SKM-1 (cell line): ENCODE results near the gene ITPR3.

Experiments
- DNase-seq: peaks from one replicate; lab custom pipeline; 2025; ENCODE audit not compliant: unreplicated experiment; lab: John Stamatoyannopoulos, UW

Gene ITPR3

GRCh38 chr6:33727932-33728331 is 106.8 kb downstream of the ITPR3 start:
- DNase-seq: no peak

DNA sequence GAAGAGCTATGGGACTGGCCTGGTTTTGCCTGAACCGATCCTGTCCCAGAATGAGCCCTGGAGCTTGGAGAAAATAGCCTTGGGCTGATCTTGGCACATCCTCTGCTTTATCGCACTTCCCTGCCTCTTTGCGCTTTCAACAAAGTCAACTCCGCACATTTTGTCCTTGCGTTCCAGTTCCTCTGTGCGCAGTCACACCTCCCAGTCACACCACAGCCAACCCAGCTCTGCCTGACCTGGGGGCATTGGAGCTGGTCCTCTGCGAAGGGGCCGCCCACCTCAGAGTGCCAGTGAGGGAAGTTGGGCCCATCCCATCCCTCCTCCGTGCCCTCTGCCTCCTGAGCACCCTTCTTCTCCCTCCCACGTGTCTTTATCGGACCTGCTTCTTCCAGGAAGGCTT is 107.3 kb downstream of the ITPR3 start:
- no peak for DNase-seq

- DNase-seq: no peak
Measured at GRCh38 chr6:33729059-33729458, 107.9 kb downstream of the ITPR3 start.

DNA sequence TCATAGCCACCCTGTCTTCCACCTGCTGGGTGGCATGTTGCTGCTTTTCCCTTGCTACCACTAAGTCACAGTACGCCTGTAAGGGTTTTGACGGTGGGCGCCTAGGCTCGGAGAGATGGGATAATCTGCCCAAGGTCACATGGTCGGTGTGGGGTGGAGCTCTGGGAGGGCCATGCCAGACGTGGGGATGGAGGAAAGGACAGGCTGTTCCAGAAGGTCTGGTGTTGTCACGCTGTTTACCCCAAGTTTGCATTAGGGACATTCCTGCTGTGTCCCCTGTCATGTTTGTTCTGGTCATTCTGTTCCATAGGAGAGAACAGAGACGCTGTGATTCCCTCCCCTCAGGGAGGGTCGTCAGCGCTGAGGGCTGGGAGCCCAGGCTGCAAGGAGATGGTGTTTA is 109.5 kb downstream of the ITPR3 start:
- no peak for DNase-seq

DNA sequence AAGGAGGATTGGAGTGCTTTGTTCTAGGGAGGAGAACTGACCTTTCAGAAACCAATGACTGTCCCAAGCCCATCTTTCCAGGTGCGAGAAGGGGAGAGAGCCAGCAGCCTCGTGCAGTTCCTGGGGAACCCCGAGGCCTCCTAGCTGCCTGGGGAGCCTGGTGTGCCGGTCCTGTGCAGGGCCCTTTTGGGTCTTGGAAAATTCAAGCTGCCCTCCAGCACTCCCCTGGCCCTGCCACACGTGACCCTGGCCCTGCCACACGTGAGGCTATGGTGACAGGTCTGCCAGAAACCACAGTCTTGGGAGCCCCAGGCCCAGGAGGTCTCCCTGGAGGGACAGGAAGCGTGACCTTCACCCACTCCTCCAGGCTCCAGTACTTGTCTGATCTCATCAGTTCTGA is 109.9 kb downstream of the ITPR3 start:
- DNase-seq: no peak

GRCh38 chr6:33731751-33732282 is 110.7 kb downstream of the ITPR3 start:
- no peak for DNase-seq

DNA sequence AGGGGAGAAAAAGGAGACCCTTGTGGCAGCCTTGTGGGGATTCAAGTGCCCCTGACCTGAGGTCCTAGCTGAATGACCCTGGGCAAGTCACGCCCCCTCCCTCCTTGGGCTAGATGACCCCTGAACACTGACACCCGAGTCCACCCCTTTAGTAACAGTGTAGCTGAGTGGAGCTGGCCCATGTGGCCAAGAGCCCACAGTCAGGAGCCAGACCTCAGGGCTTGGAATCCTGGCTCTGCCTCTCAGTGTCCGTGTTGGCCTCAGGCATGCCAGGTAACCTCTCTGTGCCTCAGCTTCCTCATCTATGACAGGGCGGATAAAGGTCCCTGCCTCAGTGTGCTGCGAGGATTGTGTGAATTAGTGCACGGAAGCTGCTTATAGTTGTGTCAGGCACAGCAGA is 111.3 kb downstream of the ITPR3 start:
- no peak for DNase-seq

DNA sequence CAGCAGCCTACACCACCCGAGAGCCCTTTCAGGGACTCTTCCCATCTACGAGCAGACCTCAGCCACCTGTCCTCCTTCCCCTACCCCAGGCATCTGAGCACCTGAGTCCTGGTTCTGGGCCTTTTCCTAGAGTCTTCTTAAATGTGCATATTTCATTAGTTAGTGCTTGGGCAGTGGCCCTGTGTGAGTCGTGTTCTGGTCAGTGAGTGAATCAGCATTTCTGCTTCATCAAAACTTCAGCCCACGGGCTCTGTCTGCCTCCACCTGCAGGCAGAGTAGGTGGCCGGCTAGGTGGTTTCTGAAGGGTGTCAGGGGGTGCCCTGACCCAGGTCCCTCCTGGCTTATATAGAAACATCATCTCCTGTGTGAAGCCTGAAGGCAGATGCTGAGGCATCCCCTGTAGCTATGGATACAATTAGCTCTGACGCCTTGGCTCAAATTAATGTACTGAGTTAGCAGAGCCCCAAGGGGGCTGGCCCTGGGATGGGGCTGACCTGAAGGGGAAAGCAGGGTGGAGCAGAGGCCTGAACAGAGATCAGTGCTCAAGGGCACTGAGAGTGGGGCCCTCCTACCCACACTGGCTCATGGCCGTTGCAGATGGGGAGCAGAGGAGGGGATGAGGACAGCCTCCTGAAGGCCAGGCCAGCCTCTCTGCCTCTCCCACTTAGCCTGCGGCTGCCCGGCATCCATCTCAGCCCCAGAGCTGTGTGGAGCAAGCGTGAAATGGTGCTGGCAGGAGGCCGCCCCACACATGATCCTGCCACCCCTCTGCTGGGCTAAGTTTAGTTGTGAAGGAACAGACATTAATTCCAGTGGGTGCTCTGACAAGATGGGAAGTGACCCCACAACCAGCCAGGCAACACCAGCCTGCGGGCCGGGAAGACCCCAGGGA is 111.9 kb downstream of the ITPR3 start:
- DNase-seq: no peak

DNA sequence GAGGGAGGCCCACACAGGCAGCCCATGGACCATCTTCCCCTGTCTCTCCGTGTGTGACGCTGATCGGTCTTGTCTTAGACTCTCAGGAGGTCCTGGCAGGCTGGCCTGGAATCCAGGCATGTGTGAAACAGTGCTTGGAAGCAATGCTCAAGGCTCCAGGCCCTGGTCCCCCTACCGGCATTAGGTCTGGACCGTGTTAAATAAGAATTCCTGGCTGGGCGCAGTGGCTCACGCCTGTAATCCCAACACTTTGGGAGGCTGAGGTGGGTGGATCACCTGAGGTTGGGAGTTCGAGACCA is 112.5 kb downstream of the ITPR3 start:
- DNase-seq: no peak

DNA sequence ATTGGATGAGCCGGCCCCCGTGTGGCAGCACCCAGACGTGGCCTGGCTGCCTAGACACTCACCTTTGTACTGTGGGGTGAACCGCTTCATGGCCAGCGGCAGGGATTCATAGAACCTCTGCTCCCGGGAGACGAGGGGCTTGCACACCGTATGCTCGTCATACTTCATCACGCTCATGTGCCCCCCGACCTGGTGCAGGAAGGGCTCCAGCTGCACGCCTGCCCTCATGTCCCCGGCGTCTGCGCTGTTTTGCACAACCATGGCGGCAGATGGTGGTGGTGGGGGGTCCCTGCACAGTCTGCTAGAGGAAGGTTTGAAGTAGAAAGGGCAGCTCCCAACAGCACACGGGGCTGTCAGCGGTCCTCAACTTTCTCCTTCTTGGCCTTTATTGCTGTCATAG is 114.1 kb downstream of the ITPR3 start:
- DNase-seq: no peak

DNA sequence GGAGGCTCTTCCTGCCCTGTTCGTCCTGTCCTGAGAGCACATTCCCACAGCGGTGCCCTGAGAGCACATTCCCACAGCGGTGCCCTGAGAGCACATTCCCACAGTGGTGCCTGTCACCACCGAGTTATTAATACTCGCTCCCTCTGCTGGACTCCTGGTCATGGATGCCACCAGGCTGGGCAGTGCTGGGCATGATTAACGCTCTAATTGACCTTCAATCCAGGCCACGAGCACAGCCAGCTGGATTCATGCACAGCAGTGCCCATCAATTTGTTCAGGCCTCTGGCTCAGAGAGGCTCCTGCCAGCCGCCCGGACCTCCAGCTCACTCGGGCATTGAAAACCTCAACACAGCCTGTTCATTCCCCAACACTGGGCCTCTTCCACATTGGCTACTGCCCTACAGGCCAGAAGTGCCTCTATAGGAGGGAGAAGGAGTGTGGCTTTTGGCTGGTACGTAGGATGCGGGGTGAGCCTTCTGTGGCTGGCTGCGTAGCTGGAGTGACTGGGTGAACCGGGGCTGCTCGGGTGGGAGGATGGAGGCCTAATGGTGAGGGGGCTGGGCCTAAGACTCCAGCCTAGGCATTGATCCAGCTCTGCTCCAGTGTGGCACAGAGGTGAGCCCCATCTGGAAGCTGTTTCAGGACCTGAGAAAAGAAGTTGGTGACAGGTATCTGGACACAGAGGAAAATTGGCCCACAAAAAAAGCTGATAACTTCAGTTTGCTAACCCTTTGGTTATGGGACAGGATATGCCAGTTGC is 116.3 kb downstream of the ITPR3 start:
- no peak for DNase-seq

DNA sequence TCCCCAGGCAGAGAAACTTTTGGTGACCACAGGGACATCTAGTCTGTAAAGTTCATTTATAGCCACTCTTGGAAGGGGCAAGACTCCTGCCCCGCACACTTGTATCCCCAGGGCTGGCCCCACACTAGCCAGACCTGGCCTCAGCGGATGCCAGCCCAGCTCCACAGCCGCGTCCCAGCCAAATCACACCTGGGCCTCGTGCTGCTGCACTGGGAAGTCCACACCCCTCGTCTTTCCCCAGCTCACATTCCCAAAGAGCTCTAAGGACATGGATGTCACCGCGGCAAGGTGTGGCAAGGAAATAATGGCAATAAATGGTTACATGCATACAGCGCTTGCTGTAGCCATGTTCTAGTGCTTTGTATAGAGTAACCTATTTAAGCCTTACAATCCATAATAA is 117.0 kb downstream of the ITPR3 start:
- no peak for DNase-seq

- no peak for DNase-seq
Measured at GRCh38 chr6:33738879-33739278, 117.8 kb downstream of the ITPR3 start.

DNA sequence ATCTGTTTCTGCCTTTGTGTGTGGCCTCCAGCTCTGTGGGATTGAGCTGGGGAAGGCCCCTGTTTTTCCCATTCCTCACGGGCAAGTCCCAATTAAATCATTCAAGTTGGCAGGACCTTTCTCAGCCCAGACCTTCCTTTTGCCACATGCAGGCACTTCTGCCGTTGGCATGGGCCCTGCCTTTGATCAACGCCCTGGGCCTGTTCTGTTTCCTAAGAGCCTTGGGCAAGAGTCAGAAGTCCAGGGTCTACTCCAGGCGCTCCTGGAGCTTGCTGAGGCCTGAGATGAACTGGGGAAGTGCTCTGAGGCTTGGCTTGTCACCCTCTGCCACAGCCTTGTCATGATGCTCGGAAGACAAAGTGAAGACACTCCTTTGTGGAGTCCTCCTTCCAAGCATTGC is 118.4 kb downstream of the ITPR3 start:
- DNase-seq: no peak

GRCh38 chr6:33740204-33740608 is 119.1 kb downstream of the ITPR3 start:
- peak; percentile 60 for DNase-seq

- DNase-seq: no peak
Measured at GRCh38 chr6:33740794-33741193, 119.7 kb downstream of the ITPR3 start.

- DNase-seq: no peak
Measured at GRCh38 chr6:33742092-33742491, 121.0 kb downstream of the ITPR3 start.

DNA sequence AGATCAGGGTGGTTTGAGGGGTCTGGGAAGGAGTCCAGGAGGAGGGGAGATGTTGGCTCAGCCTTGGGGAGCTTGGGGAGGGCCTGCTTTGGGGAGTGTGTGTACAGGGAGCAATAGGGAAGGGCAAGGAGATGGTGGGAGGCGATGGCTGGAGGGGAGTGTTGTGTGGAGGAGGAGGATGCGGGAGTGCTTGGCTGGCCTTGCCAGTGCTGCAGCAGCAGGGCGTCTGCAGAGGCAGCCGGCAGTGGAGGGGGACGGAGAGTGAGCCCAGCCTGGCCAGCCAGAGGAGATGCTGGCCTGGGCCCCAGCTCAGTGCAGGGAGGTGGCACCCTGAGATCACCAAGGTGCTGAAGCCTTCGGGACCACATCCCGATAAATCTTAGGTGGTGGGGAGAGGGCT is 121.7 kb downstream of the ITPR3 start:
- no peak for DNase-seq

- DNase-seq: peak; percentile 68
Measured at GRCh38 chr6:33744001-33744848, 123.1 kb downstream of the ITPR3 start.

- no peak for DNase-seq
Measured at GRCh38 chr6:33744895-33745546, 123.9 kb downstream of the ITPR3 start.

DNA sequence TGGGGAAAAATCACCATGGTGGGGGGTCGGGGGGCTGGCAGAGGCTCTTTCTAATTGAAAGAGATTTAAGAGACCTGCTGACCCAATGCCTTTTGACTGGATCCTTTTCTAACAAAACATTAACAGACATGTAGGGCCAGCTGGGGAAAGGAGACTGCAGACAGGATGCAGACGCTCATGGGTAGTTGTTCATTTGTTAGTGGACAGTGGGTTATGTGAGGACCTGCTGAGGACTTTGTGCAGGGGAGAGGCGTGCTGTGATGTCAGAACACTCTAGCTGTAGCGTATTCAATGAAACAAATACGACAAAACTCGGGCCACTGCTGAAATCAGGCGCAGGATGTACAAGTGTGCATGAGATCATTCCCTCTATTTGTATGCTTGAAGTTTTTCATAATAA is 124.4 kb downstream of the ITPR3 start:
- no peak for DNase-seq
